Choroid plexus epithelial cell (primary cell): Measurements from ENCODE around the gene PLXNA2.

Experiments used
- DNase-seq: peaks from one replicate; pipeline ENCODE4 v3.0.0-alpha.2; 2010; ENCODE audit warnings: low read depth
- H3K4me3 ChIP-seq: 2 replicates; pipeline ENCODE4 v1.5.1; 2011; ENCODE audit warnings: low read depth, mild to moderate bottlenecking, control low read depth, low read length, moderate library complexity
- CTCF ChIP-seq: conservative IDR thresholded peaks from 2 replicates; pipeline ENCODE4 v1.5.1; 2011; ENCODE audit warnings: low read depth, mild to moderate bottlenecking, control low read depth, inconsistent platforms, low read length, moderate library complexity

The PLXNA2 gene

GRCh38 chr1:208265525-208265924 lies 21.3 kb upstream of the PLXNA2 start:
- no peak for TF ChIP-seq CTCF
- DNase-seq: no peak
- no peak overlapping the region for H3K4me3 ChIP-seq

GRCh38 chr1:208265122-208265469 lies 20.9 kb upstream of the PLXNA2 start:
- no peak overlapping the region for H3K4me3 ChIP-seq
- no peak for TF ChIP-seq CTCF
- no peak for DNase-seq

- no peak for DNase-seq
- no peak for TF ChIP-seq CTCF
- no peak overlapping the region for H3K4me3 ChIP-seq
Measured at GRCh38 chr1:208264469-208265121, 20.4 kb upstream of the PLXNA2 start.

GRCh38 chr1:208261874-208262273 lies 17.7 kb upstream of the PLXNA2 start:
- TF ChIP-seq CTCF: no peak
- no peak for DNase-seq
- no peak overlapping the region for H3K4me3 ChIP-seq

- DNase-seq: no peak
- TF ChIP-seq CTCF: no peak
- H3K4me3 ChIP-seq: no peak overlapping the region
Measured at GRCh38 chr1:208258277-208258676, 14.1 kb upstream of the PLXNA2 start.

- TF ChIP-seq CTCF: no peak
- DNase-seq: no peak
- no peak overlapping the region for H3K4me3 ChIP-seq
Measured at GRCh38 chr1:208257351-208257750, 13.2 kb upstream of the PLXNA2 start.

- no peak for TF ChIP-seq CTCF
- no peak overlapping the region for H3K4me3 ChIP-seq
- DNase-seq: no peak
Measured at GRCh38 chr1:208256556-208256955, 12.4 kb upstream of the PLXNA2 start.
